ENCODE measurements around the gene CFD.
"Not testable (repeated sequence)": the region's sequence is repeated elsewhere in the genome, so short reads cannot be mapped to it uniquely, and the experiment has no call there.

CFD gene

DNA sequence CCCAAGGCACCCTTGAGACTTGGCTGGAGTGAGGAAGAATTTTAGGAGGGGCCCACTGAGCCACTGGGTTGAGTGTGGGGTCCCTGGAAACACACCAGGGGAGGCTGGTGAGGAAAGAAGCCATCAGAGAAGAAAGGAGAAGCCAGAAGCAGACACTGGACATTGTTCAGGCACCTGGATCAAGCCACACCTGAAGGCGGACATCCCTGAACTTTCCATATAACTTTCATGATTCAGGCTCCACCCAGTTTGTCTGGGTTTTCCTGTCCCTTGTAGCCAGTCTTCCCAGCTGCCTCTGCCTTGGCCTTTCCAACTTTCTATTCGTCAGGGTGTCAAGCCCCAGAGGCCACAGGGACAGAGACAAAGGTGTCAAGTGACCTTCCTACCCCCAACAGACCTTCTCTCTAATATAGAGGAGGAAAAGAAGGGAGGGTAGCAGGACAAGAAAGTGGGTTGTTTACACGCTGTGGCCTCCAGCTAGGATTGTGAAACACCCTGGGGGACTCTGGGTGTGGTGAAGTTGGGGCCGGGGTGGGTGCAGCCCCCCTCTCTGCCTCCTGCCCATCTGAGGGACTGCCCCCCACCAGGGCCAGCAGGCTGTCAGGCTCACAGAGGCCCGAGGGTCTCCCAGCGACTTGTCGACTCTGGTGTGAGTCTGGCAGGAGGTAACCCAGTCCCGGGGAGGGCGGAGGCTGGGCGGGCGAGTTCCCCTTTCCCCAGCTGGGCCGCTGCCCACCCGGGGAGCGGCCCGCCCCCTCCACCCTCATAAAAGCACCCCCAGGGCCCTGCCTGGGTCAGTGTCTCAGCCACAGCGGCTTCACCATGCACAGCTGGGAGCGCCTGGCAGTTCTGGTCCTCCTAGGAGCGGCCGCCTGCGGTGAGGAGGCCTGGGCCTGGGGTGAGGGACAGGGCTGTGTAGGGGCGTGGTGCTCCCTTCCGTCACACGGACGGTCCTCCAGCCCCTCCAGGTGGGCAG lies at the start of gene CFD:
Gene CFD (plus strand): TSS at position 797 of the 976 bp plus-strand sequence. CDS start 26 bp downstream, at position 823.
- DNase-seq (ENCODE audit: insufficient read length, low spot score) (no peak), FAIRE-seq (no peak)

DNA sequence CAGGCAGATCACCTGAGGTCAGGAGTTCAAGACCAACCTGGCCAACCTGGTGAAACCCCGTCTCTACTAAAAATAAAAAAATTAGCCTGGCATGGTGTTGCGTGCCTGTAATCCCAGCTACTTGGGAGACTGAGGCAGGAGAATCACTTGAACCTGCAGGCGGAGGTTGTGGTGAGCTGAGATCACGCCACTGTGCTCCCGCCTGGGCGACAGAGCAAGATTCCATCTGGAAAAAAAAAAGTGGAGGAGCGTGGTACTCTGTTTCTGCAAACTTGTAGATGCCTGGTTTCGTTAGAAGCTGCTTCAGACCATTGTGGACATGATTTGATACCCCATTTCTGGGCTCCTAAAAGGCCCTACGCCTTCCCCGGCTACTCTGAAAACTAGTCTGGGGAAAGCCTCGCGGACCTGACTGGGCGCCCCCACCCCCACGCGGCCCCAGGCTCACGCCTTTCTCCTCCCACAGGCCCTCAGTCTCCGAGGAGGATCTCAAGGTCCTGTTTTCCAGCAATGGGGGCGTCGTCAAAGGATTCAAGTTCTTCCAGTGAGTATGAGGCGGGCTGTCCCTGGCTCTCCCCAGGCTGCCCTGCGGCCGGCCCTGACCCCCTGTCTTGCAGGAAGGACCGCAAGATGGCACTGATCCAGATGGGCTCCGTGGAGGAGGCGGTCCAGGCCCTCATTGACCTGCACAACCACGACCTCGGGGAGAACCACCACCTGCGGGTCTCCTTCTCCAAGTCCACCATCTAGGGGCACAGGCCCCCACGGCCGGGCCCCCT lies 49.2 kb upstream of the CFD start:
- DNase-seq (ENCODE audit: insufficient read length, low spot score) (no peak), FAIRE-seq (no peak)

DNA sequence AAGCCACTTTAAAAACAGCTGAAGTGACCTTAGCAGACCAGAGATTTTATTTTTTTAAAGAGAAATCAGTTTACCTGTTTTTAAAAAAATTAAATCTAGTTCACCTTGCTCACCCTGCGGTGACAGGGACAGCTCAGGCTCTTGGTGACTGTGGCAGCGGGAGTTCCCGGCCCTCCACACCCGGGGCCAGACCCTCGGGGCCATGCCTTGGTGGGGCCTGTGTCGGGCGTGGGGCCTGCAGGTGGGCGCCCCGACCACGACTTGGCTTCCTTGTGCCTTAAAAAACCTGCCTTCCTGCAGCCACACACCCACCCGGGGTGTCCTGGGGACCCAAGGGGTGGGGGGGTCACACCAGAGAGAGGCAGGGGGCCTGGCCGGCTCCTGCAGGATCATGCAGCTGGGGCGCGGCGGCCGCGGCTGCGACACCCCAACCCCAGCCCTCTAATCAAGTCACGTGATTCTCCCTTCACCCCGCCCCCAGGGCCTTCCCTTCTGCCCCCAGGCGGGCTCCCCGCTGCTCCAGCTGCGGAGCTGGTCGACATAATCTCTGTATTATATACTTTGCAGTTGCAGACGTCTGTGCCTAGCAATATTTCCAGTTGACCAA lies 48.5 kb upstream of the CFD start:
- no peak for FAIRE-seq
- DNase-seq (ENCODE audit: insufficient read length, low spot score): no peak

- DNase-seq (ENCODE audit: insufficient read length, low spot score): no peak
- no peak for FAIRE-seq
Observed at GRCh38 chr19:811506-812048, 47.9 kb upstream of the CFD start.

DNA sequence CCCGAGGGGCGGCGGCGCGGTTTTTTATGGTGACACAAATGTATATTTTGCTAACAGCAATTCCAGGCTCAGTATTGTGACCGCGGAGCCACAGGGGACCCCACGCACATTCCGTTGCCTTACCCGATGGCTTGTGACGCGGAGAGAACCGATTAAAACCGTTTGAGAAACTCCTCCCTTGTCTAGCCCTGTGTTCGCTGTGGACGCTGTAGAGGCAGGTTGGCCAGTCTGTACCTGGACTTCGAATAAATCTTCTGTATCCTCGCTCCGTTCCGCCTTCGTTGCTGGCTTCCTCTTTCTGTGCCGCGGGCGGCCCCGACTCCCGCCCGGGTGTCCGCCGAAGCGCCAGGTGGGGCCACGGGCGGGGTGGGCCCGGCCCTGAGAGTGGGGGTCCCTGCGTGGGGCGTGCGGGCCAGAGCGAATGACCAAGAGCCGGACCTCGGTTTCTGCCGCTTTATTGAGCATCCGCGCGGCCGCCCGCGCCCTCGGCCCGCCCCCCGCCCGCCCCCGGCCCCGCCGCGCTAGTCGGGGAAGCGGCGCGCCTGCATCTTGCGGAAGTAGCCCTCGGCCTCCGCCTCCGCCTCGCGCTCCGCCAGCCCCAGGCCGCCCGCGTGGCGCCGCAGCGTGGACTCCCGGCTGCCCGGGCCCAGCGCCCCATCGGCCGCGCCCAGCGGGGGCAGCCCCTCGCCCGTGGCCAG lies 47.3 kb upstream of the CFD start:
- no peak for DNase-seq (ENCODE audit: insufficient read length, low spot score)
- FAIRE-seq: no peak

- FAIRE-seq: no peak
- DNase-seq (ENCODE audit: insufficient read length, low spot score): no peak
Observed at GRCh38 chr19:812747-813218, 46.7 kb upstream of the CFD start.

DNA sequence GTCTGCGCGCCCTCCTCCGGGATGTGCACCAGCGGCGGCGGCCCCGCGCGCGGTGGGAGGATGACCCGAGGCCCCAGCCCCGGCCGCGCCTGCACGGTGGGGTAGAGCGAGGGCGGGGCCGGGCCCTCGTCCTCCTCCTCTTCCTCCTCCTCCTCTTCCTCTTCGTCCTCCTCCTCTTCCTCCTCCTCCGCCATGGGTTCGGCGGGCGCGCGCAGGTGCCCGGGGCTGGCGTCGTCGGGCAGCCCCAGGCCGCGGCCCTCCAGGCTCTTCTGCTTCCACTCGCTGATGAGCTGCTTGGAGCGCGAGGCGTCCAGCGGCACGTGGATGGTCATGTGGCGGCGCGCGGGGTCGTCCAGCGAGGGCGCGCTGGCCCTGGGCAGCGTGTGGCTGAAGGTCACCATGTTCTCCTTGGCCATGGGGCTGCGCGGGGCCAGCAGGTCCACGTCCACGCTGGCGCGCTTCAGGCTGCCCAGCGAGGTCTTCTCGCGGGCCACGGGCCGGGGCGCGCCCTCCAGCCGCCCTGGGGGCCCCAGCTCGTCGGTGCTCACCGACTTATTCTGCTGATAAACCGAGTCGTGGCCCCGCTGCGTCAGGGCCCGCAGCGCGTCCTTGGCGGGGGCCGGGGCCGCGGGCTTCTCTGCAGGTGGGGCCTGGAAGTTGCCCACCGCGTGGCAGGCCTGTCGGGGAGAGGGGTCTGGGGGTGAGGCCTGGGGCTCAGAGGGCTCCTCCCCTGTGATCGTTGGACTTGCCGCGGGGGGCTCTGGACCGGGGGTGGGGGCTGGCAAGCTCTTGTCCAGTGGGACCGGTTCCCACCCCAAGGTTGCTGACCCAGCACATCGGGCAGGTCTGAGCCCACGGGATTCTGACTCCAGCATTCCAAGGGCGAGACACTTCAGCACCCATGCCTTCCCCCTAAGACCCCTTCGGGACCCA lies 46.0 kb upstream of the CFD start:
- FAIRE-seq: no peak
- DNase-seq (ENCODE audit: insufficient read length, low spot score): no peak

DNA sequence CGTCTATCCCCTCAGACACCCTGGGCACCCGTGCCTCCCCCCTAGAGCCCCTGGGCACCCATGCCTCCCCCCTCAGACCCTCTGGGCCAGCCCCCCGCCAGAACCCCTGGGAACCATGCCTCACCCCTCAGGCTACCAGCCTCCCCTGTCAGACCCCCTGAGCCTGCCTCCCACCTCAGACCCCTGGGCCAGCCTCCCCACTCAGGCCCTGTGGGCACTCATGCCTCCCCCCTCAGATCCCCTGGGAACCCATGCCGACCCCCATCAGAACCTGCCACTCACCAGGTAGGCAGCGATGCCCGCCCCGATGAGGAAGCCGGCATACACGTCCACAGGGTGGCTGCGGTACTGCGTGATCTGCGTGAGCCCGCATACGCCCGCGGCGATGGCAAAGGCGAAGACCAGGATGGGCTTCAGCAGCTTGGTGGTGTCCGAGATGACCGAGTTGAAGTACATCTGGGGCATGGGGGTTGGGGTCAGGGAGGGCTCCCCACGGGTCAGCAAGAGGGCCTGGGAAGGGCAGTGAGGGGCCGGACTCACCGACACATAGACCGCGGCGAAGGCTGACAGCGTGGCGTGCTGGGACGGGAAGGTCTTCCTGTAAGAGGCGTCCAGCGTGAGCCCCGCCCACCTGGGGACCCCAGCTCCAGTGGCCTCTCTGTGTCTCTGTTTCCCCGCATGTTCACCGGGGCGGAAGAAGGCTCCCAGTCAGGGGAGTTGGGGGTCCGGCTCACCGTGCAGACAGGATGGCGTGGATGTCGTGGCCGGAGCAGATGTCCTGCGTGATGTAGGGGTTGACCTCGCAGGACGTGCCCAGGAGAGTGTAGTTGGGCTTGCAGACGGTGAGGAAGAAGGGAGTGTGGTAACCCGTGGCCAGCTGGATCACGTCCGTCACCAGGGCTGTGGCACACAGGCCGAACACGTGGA lies 45.0 kb upstream of the CFD start:
- DNase-seq (ENCODE audit: insufficient read length, low spot score): no peak

GRCh38 chr19:815079-815774 lies 44.2 kb upstream of the CFD start:
- FAIRE-seq (no peak), DNase-seq (ENCODE audit: insufficient read length, low spot score) (no peak)

More for the DNA sequence above, 45.0 kb upstream of the CFD start:
- FAIRE-seq: peak; percentile 55

- no peak for DNase-seq (ENCODE audit: insufficient read length, low spot score)
- peak; percentile 64 for FAIRE-seq
Observed at GRCh38 chr19:815775-816499, 43.5 kb upstream of the CFD start.

DNA sequence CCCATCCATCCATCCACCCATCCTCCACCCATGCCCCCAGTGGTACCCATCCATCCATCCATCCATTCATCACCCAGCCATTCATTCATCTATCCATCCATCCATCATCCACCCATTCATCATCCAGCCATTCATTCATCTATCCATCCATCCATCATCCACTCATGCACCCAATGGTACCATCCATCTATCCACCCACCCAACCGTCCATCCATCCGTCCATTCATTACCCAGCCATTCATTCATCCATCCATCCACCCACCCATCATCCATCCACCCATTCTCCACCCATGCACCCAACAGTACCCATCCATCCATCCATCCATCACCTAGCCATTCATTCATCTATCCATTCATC lies 43.0 kb upstream of the CFD start:
- no peak for DNase-seq (ENCODE audit: insufficient read length, low spot score)
- peak; percentile 66 for FAIRE-seq

DNA sequence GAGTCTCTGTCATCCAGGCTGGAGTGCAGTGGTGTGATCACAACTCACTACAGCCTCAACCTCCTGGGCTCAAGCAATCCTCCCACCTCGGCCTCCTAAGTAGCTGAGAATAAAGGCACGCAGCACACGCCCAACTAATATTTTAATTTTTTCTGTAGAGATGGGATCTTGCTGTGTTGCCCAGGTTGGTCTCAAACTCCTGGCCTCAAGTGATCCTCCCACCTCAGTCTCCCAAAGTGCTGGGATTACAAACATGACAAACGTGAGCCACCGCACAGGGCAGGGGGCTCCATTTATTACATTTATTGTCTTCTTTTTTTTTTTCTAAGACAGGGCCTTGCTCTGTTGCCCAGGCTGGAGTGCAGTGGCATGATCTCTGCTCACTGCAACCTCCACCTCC lies 39.3 kb upstream of the CFD start:
- FAIRE-seq; DNase-seq (ENCODE audit: insufficient read length, low spot score): not testable (repeated sequence)

DNA sequence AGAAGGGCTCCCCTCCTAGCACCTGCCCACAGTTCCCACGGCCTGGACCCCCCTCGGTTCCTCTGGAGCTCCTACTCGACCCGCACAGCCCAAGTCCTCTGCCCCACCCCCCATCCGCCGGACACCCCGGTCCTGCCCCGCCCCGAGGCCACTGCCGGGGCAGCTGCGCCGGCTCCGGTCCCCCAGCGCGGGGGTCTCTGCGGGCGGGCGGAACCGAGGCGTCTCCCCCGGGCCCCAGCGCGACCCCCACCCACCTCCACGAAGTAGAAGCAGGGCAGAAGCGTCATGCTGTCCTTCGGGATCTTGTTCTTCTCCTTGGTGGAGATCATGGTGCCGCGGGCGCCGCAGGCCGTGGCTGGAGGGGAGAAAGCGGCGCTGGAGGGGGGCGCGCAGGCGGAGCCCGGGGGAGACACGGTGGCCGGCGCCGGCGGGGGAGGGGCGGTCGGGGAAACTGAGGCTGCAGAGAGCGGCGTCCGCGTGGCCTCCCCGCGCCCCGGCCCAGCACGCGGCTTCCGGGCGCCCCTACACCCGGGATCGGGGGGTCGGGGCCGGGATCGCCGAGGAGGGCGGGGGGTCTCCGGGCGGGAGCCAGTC lies 38.1 kb upstream of the CFD start:
- DNase-seq (ENCODE audit: insufficient read length, low spot score) (no peak), FAIRE-seq (no peak)

DNA sequence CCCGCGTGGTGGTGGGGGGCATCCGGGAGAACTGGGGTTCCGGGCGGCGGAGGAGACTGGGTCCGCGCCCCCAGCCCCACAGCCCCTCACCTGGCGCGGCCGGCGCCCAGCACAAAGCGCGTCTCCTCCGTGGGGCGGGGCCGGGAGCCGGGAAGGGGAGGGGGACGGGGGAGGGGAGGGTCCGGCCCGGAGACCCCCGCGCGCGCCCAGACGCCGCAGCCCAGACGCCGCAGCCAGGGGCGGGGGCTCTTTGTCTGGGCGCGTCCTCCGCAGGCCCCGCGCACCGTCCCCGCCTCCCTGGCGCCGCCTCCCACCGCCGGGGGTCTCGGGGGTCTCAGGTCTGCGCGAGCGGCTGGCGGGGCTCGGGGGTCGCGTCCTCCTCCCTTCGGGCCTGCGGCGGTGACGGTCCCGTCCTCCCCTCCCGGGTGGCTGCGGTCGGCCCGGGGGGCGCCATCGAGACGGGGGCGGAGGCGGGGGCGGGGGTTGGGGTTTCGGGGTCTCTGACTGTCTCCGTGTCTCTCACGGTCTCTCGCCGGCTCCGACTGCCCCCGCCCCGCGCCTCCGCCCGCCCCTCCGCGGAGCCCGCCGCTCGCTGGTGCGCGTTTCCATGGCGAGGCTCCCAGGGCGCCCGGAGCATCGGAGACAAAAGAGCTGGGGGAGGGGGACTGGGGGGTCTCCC lies 37.5 kb upstream of the CFD start, which contains the start of gene PLPPR3:
Gene PLPPR3 (minus strand): TSS at position 131 of the 679 bp plus-strand sequence. CDS start 396 bp downstream, outside the sequence.
- DNase-seq (ENCODE audit: insufficient read length, low spot score) (no peak), FAIRE-seq (no peak)

DNA sequence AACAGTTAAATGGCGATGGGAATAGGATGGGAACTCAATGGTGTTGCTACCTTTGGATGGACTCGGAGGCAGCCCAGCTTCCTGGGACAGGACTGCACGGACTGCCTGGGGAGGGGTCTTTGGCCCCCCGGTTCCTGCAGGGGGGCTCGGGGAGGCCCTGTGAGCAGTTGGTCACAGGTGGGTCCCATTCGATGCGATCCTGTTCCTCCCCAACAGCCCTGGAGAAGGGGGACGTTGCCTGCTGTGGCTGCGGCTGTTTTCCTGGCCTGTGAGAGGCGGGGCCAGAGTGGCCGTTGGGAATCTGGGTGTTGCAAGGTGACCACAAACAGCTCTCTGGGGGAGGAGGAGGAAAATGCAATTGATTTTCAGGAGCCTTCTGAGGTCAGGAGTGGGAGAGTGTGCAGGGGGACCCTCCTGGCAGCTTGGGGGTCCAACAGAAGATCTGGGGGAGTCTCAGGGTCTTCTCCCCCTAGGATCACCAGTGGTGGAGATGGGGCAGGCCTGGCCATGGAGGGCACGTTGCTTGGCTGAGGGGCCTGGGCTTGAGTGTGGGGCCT lies 35.8 kb upstream of the CFD start:
- DNase-seq (ENCODE audit: insufficient read length, low spot score) (peak; percentile 60), FAIRE-seq (no peak)

Data from HTR-8/SVneo (cell line).